Tracheal epithelial cell (primary cell): ENCODE results near the gene GPR61. TPM values are rescaled to one million over a fixed set of nuclear protein-coding genes. Genes with fewer than 3 reads are reported as not detected.

ENCODE experiments used
- total RNA-seq: library from RNA; depleted of rRNA; stranded (reverse); fragments of >200 nt; gene quantifications from 2 replicates; pipeline ENCODE4 v1.2.1, GENCODE V29; 2014

Gene GPR61, protein sequence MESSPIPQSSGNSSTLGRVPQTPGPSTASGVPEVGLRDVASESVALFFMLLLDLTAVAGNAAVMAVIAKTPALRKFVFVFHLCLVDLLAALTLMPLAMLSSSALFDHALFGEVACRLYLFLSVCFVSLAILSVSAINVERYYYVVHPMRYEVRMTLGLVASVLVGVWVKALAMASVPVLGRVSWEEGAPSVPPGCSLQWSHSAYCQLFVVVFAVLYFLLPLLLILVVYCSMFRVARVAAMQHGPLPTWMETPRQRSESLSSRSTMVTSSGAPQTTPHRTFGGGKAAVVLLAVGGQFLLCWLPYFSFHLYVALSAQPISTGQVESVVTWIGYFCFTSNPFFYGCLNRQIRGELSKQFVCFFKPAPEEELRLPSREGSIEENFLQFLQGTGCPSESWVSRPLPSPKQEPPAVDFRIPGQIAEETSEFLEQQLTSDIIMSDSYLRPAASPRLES
- not detected in 2 replicates for total RNA-seq

GRCh38 chr1:109539676-109540075, at the start of gene GPR61:
Gene GPR61, plus strand, starts transcription at chr1:109539872. Its CDS starts 3,151 bp downstream, at chr1:109543023.

DNA sequence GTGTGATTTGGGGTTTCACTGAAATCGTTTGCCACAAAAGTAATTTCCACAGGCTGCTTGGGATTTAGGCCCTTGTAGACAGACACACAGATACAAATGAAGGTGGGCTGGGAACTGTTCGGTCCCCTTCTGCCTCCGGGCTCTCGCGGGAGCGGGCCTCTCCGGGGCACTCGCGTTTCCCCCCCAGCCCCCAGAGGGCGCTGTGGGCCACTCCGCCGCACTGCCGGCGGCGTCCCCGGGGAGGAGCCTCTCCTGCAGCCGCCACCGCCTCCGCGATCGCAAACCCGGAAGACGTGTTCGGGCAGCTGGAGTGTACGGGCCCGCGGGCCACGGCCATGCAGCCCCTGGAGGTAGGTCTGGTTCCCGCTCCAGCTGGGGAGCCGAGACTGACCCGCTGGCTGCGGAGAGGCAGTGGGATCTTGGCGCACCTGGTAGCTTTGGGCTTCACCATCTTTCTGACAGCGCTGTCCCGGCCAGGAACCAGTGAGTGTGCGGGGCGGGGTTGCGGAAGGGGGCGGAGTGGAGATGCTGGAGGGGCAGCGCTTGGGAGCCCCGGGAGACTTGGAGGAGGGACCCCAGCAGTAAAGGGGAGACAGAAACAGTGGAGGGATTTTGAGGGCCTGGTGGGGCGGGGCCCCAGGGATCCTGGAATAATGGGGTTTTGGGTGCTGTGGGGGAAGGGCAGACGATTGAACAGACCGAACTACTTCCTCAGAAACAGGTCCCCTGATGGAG, 45.7 kb upstream of the GPR61 start, which contains the start of gene CYB561D1:
Gene CYB561D1 (plus strand): TSS at position 290 of the 735 bp plus-strand sequence. CDS start 46 bp downstream, at position 336.

DNA sequence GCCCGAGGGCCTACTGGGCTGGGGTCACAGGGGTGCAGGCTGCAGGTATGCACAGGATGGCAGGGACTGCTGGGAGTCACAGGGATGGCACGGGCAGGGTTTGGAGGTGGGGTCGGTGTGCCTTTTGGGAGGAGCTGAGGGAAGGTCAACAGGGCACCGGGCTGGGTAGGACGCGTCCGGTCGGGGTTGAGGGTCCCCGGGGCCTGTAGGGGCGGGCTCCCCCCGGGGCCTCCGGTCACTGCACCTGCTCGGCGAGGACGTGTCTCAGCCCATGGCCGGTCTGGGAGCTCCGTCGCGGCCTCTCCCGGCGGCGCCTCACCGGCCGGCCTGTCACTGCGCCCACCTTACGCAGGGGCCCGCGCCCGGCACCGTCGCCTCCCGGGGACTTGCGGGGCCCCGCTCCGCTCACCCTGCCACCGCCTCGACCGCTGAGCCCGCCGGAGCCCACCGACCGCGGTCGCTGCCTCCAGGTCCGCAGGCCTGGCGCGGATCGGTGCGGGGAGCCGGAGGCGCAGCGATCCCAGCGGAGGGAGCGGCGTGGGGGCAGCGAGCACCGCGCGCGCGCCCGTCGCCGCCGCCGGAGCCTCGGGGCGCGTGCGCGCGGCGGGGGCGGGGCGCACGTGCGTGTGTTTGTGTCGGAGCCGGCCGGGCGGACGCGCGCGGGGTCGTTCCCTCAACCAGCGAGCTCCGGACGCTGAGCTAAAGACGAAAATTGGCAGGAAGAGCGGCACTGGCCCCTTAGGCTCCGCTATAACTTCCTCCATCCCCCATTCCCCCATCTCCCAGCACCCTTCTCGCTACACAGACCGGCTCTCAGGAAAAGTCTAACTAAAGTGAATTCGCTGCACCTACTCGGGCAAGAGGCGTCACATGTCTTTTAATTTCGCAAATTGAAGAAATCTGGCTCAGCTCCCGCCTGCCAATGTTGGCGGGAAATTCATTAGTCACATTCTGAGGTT, 30.2 kb upstream of the GPR61 start, which contains the start of gene AMIGO1:
Gene AMIGO1 (minus strand): TSS at position 552 of the 959 bp plus-strand sequence. CDS start 815 bp downstream, outside the sequence.

DNA sequence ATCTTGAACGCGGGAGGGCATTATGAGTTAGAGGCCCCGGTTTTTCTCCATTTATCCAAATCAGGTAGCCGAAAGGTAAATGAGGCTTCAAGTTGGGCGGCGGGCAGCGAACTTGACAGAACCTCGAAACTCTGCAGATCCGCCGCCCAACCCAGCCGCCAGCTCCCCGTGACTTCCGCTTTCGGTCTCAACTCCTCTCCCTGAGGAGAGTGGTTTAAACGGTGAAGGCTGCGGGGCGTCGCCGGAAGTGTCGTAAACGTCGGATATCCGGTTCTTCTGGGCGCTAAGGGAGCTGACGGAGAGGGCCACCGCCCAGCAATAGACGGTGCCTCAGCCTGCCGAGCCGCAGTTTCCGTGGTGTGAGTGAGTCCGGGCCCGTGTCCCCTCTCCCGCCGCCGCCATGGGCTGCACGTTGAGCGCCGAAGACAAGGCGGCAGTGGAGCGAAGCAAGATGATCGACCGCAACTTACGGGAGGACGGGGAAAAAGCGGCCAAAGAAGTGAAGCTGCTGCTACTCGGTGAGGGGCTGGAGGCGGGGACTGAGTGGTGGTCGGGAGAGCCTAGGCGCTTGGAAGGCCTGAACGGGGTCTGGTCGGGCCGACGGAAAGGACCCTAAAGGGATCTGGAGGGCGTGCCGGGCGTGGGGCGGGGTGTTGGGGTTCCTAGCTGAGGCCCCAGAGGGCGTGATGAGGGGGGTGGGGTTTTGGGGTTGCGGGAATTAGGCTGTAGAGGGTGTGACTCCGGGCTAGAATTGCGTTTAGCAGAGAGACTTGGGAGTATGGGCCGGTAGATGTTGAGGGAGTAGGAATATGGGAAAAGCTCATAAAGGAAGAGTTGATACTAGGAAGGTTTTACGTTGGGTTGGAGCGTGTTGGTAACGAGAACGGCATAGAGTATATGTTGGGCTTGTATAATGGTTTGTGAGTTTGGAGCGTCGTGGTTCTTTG, 8.9 kb downstream of the GPR61 start, which contains the start of gene GNAI3:
Gene GNAI3 (plus strand): TSS at position 295 of the 947 bp plus-strand sequence. CDS start 106 bp downstream, at position 401.

Other genes starting within 250 kb of the GPR61 start
- 0.24 TPM in 1 of 2 replicates, not detected in the other for gene MYBPHL, start 232.9 kb upstream of the GPR61 start, total RNA-seq
- gene SORT1, start 142.0 kb upstream of the GPR61 start, total RNA-seq: 14.9 and 16.4 TPM in 2 replicates
- gene PSMA5, start 113.4 kb upstream of the GPR61 start, total RNA-seq: 37.5 and 49.4 TPM in 2 replicates
- gene SYPL2, start 73.3 kb upstream of the GPR61 start, total RNA-seq: not detected in 2 replicates
- 0.96 and 1.1 TPM in 2 replicates for gene ATXN7L2, start 56.0 kb upstream of the GPR61 start, total RNA-seq
- gene CYB561D1, start 45.8 kb upstream of the GPR61 start, total RNA-seq: 4.5 and 4.8 TPM in 2 replicates
- 0.48 and 0.64 TPM in 2 replicates for gene AMIGO1, start 30.1 kb upstream of the GPR61 start, total RNA-seq
- gene GNAI3, start 8.7 kb downstream of the GPR61 start, total RNA-seq: 13.4 and 20.2 TPM in 2 replicates
- gene GNAT2, start 79.7 kb downstream of the GPR61 start, total RNA-seq: 0.64 TPM in 1 of 2 replicates, not detected in the other
- 31.6 and 31.8 TPM in 2 replicates for gene AMPD2, start 80.0 kb downstream of the GPR61 start, total RNA-seq
- gene GSTM4, start 116.2 kb downstream of the GPR61 start, total RNA-seq: 2.3 and 6.3 TPM in 2 replicates
- 1.9 and 3.6 TPM in 2 replicates for gene GSTM2, start 128.2 kb downstream of the GPR61 start, total RNA-seq
- 0.96 and 5.1 TPM in 2 replicates for gene GSTM1, start 147.9 kb downstream of the GPR61 start, total RNA-seq
- not detected in 2 replicates for gene GSTM5, start 172.4 kb downstream of the GPR61 start, total RNA-seq
- 8.5 and 24.1 TPM in 2 replicates for gene GSTM3, start 201.2 kb downstream of the GPR61 start, total RNA-seq
- gene EPS8L3, start 224.1 kb downstream of the GPR61 start, total RNA-seq: not detected in 2 replicates